ENCODE results near the gene ACVR2B. TPM values are rescaled to one million over a fixed set of nuclear protein-coding genes. Genes with fewer than 3 reads are reported as not detected.

Gene ACVR2B
- 1.9 and 5.7 TPM in 2 replicates for total RNA-seq

GRCh38 chr3:38453075-38453912, at the start of gene ACVR2B:
ACVR2B (plus strand) TSS chr3:38453890; CDS start chr3:38454323, 433 bp downstream.

GRCh38 chr3:38496131-38496910, 42.6 kb downstream of the ACVR2B start, which contains the start of gene EXOG:
EXOG (plus strand) TSS chr3:38496340; CDS start chr3:38496368, 28 bp downstream.

Other genes starting within 250 kb of the ACVR2B start
- gene SLC22A13, start 188.1 kb upstream of the ACVR2B start, total RNA-seq, result 0.16 and 0.76 TPM in 2 replicates
- under 0.01 and 0.31 TPM in 2 replicates for gene SLC22A14, start 171.6 kb upstream of the ACVR2B start, total RNA-seq
- 3.2 and 4.8 TPM in 2 replicates for gene XYLB, start 107.1 kb upstream of the ACVR2B start, total RNA-seq
- 6.3 and 13.3 TPM in 2 replicates for gene EXOG, start 42.5 kb downstream of the ACVR2B start, total RNA-seq
- gene SCN5A, start 195.8 kb downstream of the ACVR2B start, total RNA-seq, result 1.6 and 5.2 TPM in 2 replicates

All from bladder microvascular endothelial cell (primary cell).